Stimulated activated CD8-positive, alpha-beta memory T cell treated with anti-CD3 and anti-CD28 coated beads, Interleukin-4, amount 100 ng/mL, for 48 hours (primary cell): ENCODE measurements around the gene DDX1.

Experiments
- DNase-seq: peaks from one replicate; pipeline ENCODE4 v3.0.0-alpha.2; 2020

Gene DDX1

DNA sequence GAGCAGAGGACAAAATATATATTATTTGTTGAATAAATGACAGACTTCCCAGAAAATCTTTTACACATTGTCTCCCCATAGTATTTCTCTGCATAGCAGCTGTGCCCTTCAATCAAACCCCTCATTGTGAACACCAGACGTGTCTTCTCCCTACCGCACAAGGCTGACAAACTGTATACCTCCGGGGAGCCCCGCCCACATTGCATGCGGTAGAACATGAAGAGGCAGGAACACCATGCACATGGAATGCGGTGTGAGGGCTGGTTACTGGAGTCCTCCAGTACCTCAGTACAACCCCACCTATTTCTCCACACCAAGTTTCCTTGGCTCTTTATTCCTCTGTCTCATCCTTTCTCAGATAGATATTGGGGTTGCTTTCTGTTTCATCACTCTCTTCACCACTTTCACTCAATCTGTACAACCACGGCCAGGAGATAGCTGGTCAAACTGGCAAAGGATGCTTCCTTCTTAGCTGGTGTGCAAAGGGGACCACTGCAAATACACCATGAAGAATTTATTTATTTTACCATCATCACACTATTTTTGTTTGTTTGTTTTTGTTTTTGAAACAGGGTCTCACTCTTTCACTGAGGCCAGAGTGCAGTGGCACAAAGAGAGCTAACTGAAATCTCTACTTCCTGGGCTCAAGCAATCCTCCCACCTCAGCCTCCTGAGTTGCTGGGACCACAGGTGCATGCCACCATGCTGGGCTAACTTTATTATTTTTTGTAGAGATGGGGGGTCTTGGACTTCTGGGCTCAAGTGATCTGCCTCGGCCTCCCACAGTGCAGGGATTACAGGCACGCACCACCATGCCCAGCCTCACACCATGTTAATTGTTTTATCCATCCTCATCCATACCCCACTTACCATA, 28.2 kb upstream of the DDX1 start:
- DNase-seq, result no peak

DNA sequence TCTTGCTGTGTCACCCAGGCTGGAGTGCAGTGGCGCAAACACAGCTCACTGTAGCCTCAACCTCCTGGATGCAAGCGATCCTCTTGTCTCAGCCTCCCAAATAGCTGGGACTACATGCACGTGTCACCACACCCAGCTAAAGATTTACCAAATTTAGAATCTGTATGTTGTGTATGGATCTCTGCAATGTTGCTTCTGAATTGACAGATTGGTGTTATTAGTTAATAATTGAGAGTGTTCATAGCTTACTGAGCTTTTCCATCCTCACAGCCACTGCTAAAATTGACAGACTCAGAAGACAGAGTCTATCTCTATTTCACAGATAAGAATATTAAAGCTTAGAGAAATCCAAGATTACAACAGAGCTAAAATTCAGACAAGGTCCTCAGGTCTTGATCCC, 26.3 kb upstream of the DDX1 start:
- DNase-seq, result no peak

DNA sequence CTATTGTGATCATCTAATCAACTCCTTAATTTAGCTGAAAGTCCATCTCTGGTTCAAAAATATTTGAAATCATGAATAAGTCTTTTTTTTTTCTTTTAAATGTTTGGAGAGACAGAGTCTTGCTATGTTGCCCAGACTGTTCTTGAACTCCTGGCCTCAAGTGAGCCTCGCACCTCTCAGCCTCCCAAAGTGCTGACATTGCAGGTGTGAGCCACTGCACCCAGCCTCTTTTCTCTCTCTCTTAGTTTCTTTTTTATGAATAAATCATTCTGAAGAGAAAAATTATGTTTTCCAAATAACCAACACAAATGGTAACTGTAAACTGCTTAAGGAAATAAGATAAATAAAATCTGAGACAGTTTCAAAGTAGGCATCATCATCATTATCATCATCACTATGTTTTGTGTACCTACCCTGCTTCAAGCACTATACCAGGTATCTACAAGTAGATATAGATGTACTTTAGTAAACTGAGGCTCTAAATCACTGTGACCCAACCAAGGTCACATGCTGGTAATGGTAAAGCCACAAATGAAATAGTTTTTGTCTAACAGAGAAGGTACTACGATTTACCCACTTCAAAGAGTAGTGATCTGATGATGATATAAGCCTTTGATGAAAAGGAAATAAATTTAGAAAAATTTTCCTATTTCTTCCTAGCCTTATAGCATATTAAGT, 25.5 kb upstream of the DDX1 start:
- DNase-seq, result no peak

DNA sequence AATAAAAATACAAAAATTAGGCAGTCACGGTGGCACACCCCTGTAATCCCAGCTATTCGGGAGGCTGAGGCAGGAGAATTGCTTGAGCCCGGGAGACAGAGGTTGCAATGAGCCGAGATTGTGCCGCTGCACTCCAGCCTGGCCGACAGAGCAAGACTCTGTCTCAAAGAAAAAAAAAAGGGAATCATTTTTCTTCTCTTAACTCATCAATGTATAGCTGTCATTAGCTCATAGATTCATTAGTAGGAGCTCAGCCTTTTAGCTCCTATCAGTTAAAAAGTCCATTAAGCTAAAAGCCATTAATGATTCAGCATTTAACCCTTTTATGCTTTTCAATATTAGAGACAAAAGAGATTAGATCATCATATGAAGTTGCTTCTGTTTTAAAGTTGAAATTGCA, 24.8 kb upstream of the DDX1 start:
- DNase-seq, result no peak

DNA sequence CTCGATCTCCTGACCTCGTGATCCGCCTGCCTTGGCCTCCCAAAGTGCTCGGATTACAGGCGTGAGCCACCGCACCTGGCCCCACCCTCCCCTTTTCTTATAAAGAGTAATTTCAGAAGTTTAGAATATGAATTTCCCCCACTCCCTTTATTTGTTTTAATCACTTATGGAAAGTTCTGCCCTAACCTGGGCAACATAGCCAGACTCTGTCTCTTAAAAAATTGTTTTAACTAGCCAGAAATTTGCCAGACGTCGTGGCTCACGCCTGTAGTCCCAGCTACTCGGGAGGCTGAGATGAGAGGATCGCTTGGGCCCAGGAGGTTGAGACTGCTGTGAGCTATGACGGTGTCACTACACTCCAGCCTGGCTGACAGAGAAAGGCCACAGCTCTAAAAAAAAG, 22.8 kb upstream of the DDX1 start:
- DNase-seq, result no peak

DNA sequence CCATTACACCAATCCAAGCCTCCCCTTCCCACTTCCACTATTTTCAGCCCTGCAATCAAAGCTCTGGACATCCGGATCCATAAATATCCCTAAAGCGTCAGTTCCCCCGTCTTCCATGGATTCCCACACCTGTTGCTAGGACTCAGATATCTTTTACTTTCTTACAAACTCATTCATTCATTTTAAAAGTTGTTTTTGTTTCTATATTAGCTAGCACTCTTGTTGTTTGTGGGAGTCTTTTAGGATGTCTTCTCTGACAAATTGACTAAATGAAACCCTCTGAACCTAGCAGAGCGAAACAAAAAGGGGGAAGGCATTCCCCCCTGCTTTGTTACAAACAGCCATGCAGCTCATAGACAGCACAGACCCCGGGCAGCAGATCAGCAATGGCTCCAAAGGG, 21.6 kb upstream of the DDX1 start:
- no peak for DNase-seq

DNA sequence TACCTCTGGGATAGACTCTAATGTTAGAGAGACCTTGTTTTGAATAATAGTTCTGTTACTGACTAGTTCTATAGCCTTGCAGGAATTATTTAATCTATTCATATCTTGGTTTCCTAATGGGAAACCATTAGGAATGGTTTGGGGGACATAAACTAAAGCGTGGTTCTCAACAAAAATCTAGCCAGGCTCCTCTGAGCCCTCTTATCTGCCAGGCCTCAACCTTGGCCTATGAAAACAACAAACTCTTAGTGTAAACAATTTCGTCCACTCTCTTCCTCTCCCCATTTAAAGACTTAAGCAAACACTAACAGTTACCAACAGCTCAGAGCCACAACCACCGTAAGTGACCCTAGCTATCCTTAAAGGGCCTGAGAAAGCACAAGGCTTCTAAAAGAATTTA, 19.9 kb upstream of the DDX1 start:
- no peak for DNase-seq

DNA sequence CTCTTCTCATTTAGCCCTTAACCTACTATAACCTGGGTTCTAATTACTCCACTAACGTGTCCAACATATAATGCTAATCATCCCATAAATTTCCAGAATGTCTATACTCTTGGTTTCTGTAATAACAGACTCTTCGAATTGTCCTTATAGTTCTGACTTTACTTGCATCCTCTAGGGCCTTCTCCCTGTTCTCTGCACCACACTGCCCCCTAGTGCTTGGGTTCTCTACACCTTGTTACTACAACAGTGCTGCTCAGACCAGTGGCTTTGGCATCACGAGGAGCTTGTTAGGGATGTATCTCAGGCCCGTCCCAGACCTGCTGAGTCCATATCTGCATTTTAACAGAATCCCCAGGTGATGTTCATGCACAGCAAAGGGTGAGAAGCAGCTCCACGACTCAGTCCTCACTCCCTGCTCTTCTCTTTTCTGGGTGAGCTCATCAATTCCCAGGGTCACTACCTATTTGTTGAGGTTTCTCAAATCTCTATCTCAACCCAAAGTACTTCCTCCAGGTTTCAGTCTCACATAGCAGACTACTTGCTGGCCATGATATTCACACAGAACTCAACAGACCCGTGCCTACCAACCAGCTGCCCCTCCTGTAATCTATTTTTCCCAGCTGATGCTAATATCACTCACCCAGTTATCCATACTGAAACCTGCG, 14.5 kb upstream of the DDX1 start:
- DNase-seq, result peak; percentile 98

DNA sequence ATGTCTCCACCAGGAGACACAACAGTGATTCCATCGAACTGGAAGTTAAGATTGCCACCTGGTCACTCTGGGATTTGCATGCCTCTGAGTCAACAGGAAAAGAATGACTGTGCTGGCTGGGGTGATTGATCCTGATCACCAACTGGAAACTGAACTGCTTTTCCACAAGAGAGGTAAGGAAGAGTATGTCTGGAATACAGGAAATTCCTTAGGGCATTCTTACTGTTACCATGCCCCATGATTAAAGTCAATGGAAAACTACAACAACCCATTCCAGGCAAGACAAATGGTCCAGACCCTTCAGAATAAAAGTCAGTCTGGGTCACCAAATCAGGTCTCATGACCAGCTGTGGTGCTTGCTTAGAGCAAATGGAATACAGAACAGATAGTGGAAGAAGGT, 12.0 kb upstream of the DDX1 start:
- DNase-seq, result no peak

DNA sequence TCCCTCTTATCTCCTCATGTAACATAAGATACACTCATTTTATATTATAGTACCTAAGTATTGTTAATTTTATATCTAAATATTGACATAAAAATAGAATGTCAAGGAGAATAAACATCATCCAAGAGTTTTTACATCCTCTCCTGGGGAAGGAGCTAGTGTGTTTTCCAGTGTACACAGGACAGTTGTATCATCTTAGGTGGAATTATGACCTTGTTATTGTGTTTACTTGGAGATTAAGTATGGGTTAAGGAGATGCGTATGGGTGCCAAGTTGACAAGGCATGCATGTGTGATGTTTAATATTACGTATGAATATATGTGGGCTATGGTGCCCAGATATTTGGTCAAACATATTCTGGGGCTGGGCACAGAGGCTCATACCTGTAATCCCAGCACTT, 11.2 kb upstream of the DDX1 start:
- DNase-seq, result no peak

DNA sequence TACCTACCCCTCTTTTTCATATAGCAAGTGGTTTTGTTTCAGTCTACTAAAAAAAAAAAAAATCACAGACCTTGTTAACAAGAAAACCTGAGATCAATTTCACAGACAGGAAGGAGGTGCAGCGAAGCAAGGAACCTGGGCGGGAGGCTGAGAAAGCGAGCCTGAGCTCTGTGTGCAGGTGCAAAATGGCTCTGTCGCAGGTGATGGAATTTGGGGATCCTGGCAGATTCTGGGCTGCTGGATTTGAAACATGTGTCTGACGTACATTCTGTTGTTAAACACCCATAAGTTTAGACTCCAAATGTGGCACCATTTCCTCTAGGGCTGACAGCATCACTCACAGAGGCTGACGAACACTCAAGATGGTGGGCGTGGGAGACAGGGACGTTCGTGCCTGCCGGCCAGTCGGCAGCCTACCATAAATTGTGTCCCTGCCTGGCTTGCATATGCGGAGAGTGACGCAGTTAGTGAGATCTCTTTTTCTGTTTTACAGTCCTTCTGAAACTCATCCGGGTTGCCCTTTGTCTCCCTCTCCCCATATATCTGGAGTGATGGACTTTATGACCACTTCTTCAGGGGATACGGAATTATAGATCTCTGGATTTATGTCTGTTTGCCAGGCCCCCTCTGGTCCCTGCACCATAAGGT, 8.8 kb upstream of the DDX1 start:
- DNase-seq, result no peak

DNA sequence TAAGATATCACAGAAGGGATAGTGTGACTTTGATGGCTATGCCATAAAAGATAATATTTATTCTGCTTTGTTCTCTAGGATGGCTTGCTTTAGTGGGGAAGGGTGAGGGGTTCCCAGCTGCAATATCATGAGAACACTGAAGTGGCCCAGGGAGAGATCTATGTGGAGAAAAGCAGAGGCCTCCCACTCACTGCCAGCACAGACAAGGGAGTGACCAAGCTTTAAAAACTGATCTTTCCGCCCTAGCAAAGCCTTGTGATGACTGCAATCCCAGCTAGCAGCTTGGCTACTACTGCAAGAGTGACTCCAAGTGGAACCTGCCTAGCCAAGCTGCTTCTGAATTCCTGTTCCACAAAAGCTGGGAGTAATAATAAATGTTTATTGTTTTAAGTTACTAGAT, 7.8 kb upstream of the DDX1 start:
- DNase-seq, result no peak

DNA sequence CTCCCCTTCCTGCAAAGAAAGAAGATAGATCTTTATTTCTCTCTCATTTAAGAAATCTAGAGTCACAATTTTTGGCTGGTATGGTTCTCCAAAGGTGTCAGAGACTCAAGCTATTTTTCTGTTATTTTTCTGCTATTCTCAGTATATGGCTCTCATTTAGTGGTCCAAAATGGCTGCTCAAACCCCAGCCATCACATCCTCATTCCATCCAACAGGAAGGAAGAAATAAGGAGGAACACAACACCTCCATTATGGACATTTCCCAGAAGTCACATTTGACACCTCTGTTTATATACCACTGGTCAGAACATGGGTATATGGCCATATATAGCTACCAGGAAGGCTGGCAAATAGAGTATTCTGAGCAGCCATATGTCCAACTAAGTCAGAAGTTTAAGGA, 7.4 kb upstream of the DDX1 start:
- no peak for DNase-seq

DNA sequence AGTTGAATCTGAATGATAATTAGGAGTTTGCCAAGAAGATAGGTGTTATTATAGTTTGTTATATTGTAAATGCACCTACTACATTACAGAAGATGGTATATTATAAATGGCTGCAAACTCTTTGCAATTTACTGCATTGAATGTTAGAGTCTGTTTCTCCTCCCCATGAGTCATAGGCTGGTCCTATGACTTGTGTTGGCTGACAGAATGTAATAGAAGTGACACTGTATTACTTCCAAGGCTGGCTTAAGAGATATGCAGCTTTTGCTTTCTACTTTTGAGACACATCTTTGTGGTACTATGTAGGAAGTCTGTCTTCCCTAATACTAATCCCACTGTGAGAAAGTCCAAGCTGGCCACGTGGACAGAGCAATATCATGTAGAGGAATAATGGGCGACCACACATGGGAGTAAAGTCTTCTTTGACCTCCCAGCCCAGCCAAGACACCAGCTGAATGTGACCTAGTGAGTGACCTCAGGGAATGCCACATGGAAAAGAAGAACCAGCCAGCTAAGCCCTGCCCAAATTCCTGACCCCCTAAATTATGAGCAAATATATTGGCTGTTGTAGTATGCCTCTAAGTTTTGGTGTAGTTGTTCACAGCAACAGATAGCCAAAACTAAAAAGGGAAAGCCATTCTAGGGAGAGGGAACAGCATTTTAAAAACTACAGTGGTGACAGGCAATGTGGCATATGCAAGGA, 6.8 kb upstream of the DDX1 start:
- DNase-seq, result no peak

DNA sequence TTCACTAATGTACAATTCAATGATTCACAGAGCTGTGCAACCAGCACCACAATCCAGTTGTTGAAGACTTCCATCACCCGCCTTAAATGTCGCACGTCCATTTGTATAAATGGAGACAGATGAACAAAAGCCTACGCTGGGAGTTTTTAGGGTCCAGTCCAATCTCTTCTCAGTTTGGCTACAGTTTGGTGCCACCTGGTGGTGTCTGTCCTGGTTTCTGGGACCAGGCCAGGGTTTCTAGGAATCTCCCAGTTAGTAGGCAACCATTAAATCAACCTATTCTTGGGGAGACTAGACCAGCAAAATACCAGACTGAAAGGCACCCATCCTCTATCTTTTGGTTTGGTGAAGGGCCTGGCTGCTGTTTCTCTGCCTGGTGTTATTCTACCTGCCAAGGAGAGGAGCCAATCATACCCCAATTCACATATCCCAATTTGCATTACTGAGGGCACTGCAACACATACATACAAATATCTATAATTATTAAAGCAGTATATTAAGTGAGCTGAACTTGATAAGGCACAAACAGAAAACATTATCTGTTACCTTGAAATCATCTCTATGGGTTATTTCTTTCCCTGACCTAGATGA, 3.2 kb upstream of the DDX1 start:
- DNase-seq, result peak; percentile 50

DNA sequence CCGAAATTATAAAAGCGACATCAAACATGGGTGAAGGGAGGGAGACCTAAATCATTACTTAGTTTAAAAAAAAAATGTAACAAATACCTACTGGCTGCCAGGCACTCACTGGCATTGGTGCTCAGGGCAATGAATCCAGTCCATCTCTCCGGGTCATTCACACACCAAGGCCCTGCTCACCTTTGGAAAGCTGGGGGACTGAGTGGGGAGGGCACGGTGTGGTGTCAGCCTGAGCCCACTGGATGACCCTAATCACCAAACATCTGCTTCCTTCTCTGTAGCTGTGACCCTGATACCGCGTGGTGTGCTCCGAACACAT, 336 bp upstream of the DDX1 start:
- DNase-seq, result no peak

DNA sequence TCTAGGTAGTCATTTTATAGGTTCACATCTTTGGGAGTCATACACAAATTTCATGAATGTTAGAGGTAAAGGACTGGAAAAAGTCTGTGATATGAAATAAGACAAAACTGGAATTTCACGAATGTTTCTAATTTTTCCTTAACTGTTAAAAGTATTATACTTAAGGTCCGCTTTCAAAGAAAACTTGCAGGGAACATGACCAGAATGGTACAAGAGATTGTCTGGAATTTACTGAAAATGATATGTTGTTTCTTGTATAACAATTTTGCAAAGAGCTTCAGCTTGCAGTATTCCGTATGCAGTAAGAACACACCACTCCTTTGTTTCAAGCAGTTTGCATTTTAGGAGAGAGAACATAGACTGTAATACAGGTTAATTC, 1.6 kb downstream of the DDX1 start:
- DNase-seq, result no peak

DNA sequence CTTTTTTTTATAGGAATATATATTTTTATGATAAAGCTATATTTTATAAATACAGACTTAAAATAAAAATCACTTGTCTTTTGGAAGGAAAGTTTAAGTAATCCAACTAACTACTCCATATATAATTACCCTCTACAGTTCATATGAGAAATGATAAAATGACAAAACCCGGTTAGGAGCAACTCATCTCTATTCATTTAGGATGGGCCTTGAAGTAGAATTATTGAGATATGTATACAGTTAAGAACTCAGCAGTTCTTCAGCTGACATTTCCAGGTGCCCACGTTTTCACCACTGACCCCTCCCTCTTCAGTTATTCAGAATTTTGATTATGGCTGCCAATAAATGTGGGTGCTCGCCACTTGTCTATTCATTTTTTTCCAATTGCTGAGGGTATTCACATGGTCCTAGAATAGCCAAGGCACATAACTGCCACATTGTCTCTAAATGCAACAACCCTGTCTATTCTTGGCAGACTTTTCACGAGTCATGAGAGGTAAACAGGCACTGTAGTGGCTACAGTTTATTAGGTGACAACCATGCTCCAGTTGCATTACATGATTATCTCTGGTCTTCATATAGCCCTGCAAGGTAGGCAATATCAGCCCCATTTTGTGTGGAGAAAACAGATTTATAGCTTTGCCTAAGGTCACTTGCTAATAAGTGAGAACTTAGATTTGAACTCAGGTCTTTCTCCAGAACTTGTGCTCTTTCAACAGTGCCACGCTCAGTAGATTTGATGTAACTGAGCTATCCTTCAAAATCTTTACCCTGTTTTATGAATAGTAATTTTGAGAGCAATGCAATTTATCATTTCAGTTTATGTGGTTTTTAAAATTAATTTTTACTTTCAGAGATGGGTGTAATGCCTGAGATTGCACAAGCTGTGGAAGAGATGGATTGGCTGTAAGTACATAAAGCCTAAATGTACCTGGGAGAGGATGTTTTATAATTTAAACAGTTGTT, 2.9 kb downstream of the DDX1 start:
- no peak for DNase-seq

DNA sequence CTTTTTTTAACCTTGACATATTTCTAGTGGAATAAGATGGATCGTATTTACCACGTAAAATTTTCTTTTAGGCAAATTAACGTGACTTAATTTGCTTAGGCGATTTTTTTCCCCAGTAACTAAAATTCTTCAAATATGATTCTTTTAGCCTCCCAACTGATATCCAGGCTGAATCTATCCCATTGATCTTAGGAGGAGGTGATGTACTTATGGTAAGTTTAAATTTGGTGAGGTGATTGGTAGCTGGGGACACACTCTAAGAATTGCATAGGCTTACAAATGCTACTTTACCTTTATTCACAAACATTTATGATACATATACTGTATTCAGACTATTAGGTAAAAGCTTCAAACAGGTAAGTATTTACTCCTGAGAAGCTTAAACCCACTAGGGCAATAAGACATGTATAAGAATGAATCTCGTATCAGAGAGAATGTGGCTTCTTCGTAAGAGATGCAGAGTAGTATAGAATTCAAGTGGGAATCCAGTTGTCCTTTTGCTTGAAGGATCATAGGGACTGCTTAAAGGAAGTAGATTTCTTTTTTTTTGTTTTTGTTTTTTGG, 3.8 kb downstream of the DDX1 start:
- DNase-seq, result no peak

DNA sequence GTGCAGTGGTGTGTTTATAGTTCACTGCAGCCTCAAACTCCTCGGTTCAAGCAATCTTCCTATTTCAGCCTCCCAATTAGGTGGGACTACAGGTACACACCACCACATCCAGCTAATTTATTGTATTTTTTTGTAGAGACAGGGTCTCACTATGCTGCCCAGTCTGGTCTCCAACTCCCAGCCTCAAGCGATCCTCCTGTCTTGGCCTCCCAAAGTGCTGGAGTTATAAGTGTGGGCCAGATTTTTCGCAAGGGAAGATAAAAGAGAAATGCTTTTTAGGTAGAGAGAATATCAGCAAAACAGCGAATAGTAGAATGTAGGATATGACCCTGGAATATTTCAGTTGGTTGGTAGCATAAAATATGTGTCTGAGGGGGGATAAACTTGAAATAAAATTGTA, 4.3 kb downstream of the DDX1 start:
- DNase-seq, result no peak

DNA sequence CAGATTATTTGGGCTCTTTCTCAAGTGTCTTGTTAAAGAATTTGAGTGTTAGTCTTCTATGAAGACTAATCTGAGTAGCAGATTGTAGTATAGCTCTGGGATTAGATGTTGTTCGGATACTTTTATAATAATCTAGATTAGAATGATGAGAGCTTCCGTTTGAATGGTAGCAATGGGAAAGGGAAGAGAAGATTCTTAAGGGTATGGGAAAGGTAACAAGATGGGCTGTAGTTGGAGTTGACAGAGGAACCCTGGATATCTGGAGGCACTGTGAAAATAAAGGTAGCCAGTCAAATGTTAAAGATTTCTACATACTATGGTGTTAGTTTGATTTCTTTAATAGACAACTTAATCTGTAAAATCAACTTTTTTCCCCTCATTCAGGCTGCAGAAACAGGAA, 4.7 kb downstream of the DDX1 start:
- DNase-seq, result no peak
